Measurements from ENCODE around the gene HEYL.

- TF ChIP-seq POLR2A (IDR thresholded peaks at IDR 0.05) (no peak), CTCF (IDR thresholded peaks at IDR 0.05) (no peak)
Observed at GRCh38 chr1:39668894-39669293, 29.5 kb upstream of the HEYL start.

Data from upper lobe of left lung (tissue), 4 donors.